SK-N-SH (cell line): ENCODE results near the gene ATAD3B. TPM values are rescaled to one million over a fixed set of nuclear protein-coding genes. Genes with fewer than 3 reads are reported as not detected.

Experiments used
- CTCF ChIA-PET: fragments of 300-600, 350-600 bp; formaldehyde crosslinking; extraction: SDS; loops from one replicate; lab custom pipeline; 2021; lab: Yijun Ruan, JAX
- POLR2A ChIA-PET: fragments of 350-600 bp; sonication (Branson Sonifier 250); formaldehyde crosslinking; extraction: SDS; loops from one replicate; lab custom pipeline; 2020; ENCODE audit warnings: antibody characterized with exemption, inconsistent platforms; lab: Yijun Ruan, JAX
- DNase-seq: peaks from one replicate; pipeline ENCODE4 v3.0.0; 2012
- H2AFZ ChIP-seq: fragments of 200-600 bp; sonication (generic); 2 replicates; pipeline ENCODE4 v1.8.1; 2016; ENCODE audit warnings: antibody characterized with exemption, mild to moderate bottlenecking, low read depth
- H3F3A ChIP-seq: fragments of 200-600 bp; sonication (generic); replicated peaks from 2 replicates; pipeline ENCODE3; 2016; ENCODE audit warnings: antibody characterized with exemption, mild to moderate bottlenecking; ENCODE audit not compliant: insufficient read depth
- H3K27ac ChIP-seq, 2 experiments: fragments of 200-500 bp in 1 of 2; fragments of 200-600 bp in 1 of 2; sonication (Bioruptor generic) in 1 of 2; sonication (generic), shearing (Covaris generic) in 1 of 2; 2 replicates each; pipeline versions ENCODE4 v1.5.1 to v1.6.1; 2014 to 2016; ENCODE audit warnings: low read depth in 2 of 2, inconsistent platforms in 1 of 2, low read length in 1 of 2, mild to moderate bottlenecking in 1 of 2, mixed read lengths in 1 of 2
- H3K27me3 ChIP-seq: fragments of 200-600 bp; sonication (generic), shearing (Covaris generic); 2 replicates; pipeline ENCODE4 v1.6.1; 2016; ENCODE audit warnings: mixed run types; ENCODE audit not compliant: insufficient read depth
- H3K36me3 ChIP-seq, 2 experiments: fragments of 200-500 bp in 1 of 2; fragments of 200-600 bp in 1 of 2; sonication (Bioruptor generic) in 1 of 2; sonication (generic) in 1 of 2; replicated peaks in 1 of 2; 2 replicates each; pipeline versions ENCODE3 to v1.5.1; 2014 to 2016; ENCODE audit warnings: low read length in 1 of 2, mild to moderate bottlenecking in 1 of 2; ENCODE audit not compliant: insufficient read depth in 2 of 2, control insufficient read depth in 1 of 2
- H3K4me1 ChIP-seq, 2 experiments: fragments of 200-500 bp in 1 of 2; fragments of 200-600 bp in 1 of 2; sonication (Bioruptor generic) in 1 of 2; sonication (generic), shearing (Covaris generic) in 1 of 2; 2 replicates each; pipeline versions ENCODE4 v1.5.1 to v1.6.1; 2014 to 2016; ENCODE audit warnings: low read depth in 1 of 2, low read length in 1 of 2, mixed run types in 1 of 2; ENCODE audit not compliant: insufficient read depth in 2 of 2, control insufficient read depth in 1 of 2
- H3K4me2 ChIP-seq: fragments of 200-600 bp; sonication (generic), shearing (Covaris generic); 2 replicates; pipeline ENCODE4 v1.6.1; 2017; ENCODE audit warnings: mixed run types
- H3K4me3 ChIP-seq, 2 experiments: fragments of 200-500 bp in 1 of 2; fragments of 200-600 bp in 1 of 2; sonication (Bioruptor generic) in 1 of 2; sonication (generic), shearing (Covaris generic) in 1 of 2; 2 replicates each; pipeline versions ENCODE4 v1.5.1 to v1.8.1; 2014 to 2016; ENCODE audit warnings: low read depth in 2 of 2, inconsistent platforms in 1 of 2, low read length in 1 of 2, mild to moderate bottlenecking in 1 of 2, mixed read lengths in 1 of 2, moderate library complexity in 1 of 2
- H3K79me2 ChIP-seq: fragments of 200-600 bp; sonication (generic); 2 replicates; pipeline ENCODE4 v1.8.1; 2017; ENCODE audit warnings: mild to moderate bottlenecking; ENCODE audit not compliant: insufficient read depth
- H3K9ac ChIP-seq: fragments of 200-600 bp; sonication (generic); 2 replicates; pipeline ENCODE4 v1.6.1; 2017; ENCODE audit warnings: mixed run types
- H3K9me2 ChIP-seq: fragments of 200-600 bp; sonication (generic); 2 replicates; pipeline ENCODE4 v1.6.1; 2017; ENCODE audit warnings: mixed run types
- H3K9me3 ChIP-seq: fragments of 200-600 bp; sonication (generic); 2 replicates; pipeline ENCODE4 v1.6.1; 2017; ENCODE audit warnings: mixed run types, mild to moderate bottlenecking, moderate library complexity
- H4K20me1 ChIP-seq: fragments of 200-600 bp; sonication (generic); 2 replicates; pipeline ENCODE4 v1.6.1; 2017; ENCODE audit warnings: mild to moderate bottlenecking, mixed run types; ENCODE audit not compliant: insufficient read depth
- CHD2 ChIP-seq: fragments of 150-350 bp; IDR thresholded peaks from 2 replicates; pipeline ENCODE4 v1.6.1; 2018; ENCODE audit warnings: low read length; ENCODE audit not compliant: partially characterized antibody
- ELF1 ChIP-seq: IDR thresholded peaks from 2 replicates; pipeline ENCODE4 v1.4.0; 2012
- FOXJ3 ChIP-seq: sonication (generic); formaldehyde crosslinking; IDR thresholded peaks from 2 replicates; pipeline ENCODE4 v1.5.1; 2020; ENCODE audit warnings: mild to moderate bottlenecking, missing genetic modification reagents
- FOXM1 ChIP-seq: IDR thresholded peaks from 2 replicates; pipeline ENCODE4 v1.4.0; 2012; ENCODE audit warnings: low read depth, mild to moderate bottlenecking
- GATA2 ChIP-seq: sonication (generic); formaldehyde crosslinking; IDR thresholded peaks from 2 replicates; pipeline ENCODE4 v1.5.0; 2020; ENCODE audit warnings: mild to moderate bottlenecking, missing genetic modification reagents
- MEF2A ChIP-seq: IDR thresholded peaks from 2 replicates; pipeline ENCODE4 v1.4.0; 2012; ENCODE audit warnings: low read depth, borderline replicate concordance
- MXI1 ChIP-seq: IDR thresholded peaks from 2 replicates; pipeline ENCODE4 v1.6.1; 2012; ENCODE audit warnings: mild to moderate bottlenecking, low read depth, low read length, improper control_type of control experiment
- RAD21 ChIP-seq: IDR thresholded peaks from 2 replicates; pipeline ENCODE4 v1.6.1; 2012; ENCODE audit warnings: mild to moderate bottlenecking, low read length
- RFX5 ChIP-seq: IDR thresholded peaks from 2 replicates; pipeline ENCODE4 v1.6.1; 2012; ENCODE audit warnings: mild to moderate bottlenecking, improper control_type of control experiment, low read length
- SIN3A ChIP-seq: IDR thresholded peaks from 2 replicates; pipeline ENCODE4 v1.6.1; 2012; ENCODE audit warnings: low read depth, mild to moderate bottlenecking, low read length, moderate library complexity, borderline replicate concordance
- SMC3 ChIP-seq: IDR thresholded peaks from 2 replicates; pipeline ENCODE4 v1.6.1; 2012; ENCODE audit warnings: low read depth, low read length, improper control_type of control experiment
- TCF12 ChIP-seq: IDR thresholded peaks from 2 replicates; pipeline ENCODE4 v1.4.0; 2012
- TEAD4 ChIP-seq: IDR thresholded peaks from 2 replicates; pipeline ENCODE4 v1.4.0; 2012; ENCODE audit warnings: mild to moderate bottlenecking, borderline replicate concordance; ENCODE audit not compliant: insufficient read depth
- YY1 ChIP-seq: IDR thresholded peaks from 2 replicates; pipeline ENCODE4 v1.4.0; 2012; ENCODE audit warnings: low read depth, mild to moderate bottlenecking
- WGBS: methylation state at CpG from one replicate; pipeline ENCODE4 v1.1.6; 2017; ENCODE audit warnings: low lambda C conversion rate; 5-methylcytosine and 5-hydroxymethylcytosine counted together
- polyA plus RNA-seq, 3 experiments: library from polyadenylated mRNA; depleted of rRNA; stranded (reverse); fragments of >200 nt; gene quantifications; 2 replicates each; pipeline ENCODE4 v1.2.3, GENCODE V29; 2012
- TF ChIP-seq, protein P1 (sequence below): IDR thresholded peaks from 2 replicates; pipeline ENCODE4 v1.4.0; 2012; ENCODE audit warnings: low read depth, borderline replicate concordance
- TF ChIP-seq, protein P2 (sequence below): IDR thresholded peaks from 2 replicates; pipeline ENCODE4 v1.4.0; 2012; ENCODE audit warnings: low read depth, borderline replicate concordance
- TF ChIP-seq, protein P3 (sequence below): IDR thresholded peaks from 2 replicates; pipeline ENCODE4 v1.6.1; 2012; ENCODE audit warnings: mild to moderate bottlenecking, low read depth, low read length, moderate library complexity
- TF ChIP-seq, protein P4 (sequence below): fragments of 150-350 bp; IDR thresholded peaks from 2 replicates; pipeline ENCODE4 v1.6.1; 2017; ENCODE audit warnings: antibody characterized with exemption, low read length, low read depth, borderline replicate concordance

Gene ATAD3B
- polyA plus RNA-seq, 1 of the 3 experiments (the other 2 are of a cell fraction) = 71.6 TPM

DNA sequence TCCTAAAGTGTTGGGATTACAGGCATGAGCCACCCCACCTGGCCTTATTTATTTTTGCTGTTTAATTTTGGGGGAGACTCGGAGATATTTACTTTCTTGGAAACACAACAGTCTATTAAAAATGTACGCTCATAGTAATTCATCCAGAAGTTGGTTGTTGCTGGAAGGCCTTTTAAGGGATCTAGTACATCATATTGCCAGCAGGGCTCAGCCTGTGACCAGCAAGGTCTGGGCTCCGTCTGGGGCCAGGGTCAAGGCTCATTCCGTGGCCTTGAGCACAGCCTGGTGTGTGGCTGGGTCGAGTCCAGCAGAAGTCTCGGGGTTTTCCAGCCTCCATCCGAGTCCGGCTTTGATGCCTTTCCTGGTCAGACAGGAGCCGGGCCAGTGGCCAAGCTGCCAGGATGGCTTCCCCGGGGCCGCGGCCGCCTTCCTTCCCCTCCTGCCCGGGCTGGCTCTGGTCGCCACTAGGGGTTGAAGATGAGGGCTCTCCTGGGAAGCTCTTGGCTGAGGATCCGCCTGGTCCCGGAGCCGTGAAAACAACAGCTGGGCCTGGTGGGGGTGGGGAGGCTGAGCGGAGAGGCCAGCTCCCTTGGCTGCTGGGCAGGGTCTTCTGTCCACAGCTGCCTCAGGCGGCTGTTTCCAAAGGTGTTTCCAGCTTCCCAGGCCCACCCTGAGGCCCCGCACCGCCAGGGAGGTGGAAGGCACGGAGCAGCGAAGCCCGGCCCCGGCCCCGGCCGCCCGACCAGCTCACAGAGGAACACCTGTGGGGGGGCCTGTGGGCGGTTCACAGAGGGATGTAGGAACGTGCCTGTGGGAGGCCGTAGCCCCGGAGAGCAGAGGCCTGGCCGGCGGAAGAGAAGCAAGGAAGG, 41.2 kb upstream of the ATAD3B start:
- WGBS = 88% methylated on average over 14 of the region's 35 CpGs
- H3K9ac ChIP-seq = no peak overlapping the region
- H3K4me3 ChIP-seq = no peak overlapping the region
- H3K9me2 ChIP-seq = no peaks in the 10 kb centered on the region
- POLR2A ChIA-PET = no interaction called here
- H3K27me3 ChIP-seq = no peaks in the 10 kb centered on the region
- H3K36me3 ChIP-seq = no peaks in the 10 kb centered on the region
- no peaks in the 10 kb centered on the region for H4K20me1 ChIP-seq
- no peak for TF ChIP-seq MXI1
- TF ChIP-seq RAD21 = peak; percentile 2; the same call in 1 of the 2 replicates
- peaks cover 0 to 20% of the 10 kb centered on the region in 2 experiments; a peak in 1 of 4 replicates for H3K4me1 ChIP-seq
- peak overlapping the region in 1 of 2 experiments; percentile 3; a peak in 1 of 4 replicates for H3K27ac ChIP-seq
- no peak overlapping the region for H2AFZ ChIP-seq
- H3F3A ChIP-seq = peaks cover 3% of the 10 kb centered on the region
- CTCF ChIA-PET = interaction anchor here (2.1 kb wide), 1 partner anchor 10 kb away, joined by 6 read pairs; no protein-coding TSS in a partner anchor
- H3K79me2 ChIP-seq = no peaks in the 10 kb centered on the region
- DNase-seq = peak; percentile 69
- H3K9me3 ChIP-seq = no peaks in the 10 kb centered on the region
- no peak overlapping the region for H3K4me2 ChIP-seq

DNA sequence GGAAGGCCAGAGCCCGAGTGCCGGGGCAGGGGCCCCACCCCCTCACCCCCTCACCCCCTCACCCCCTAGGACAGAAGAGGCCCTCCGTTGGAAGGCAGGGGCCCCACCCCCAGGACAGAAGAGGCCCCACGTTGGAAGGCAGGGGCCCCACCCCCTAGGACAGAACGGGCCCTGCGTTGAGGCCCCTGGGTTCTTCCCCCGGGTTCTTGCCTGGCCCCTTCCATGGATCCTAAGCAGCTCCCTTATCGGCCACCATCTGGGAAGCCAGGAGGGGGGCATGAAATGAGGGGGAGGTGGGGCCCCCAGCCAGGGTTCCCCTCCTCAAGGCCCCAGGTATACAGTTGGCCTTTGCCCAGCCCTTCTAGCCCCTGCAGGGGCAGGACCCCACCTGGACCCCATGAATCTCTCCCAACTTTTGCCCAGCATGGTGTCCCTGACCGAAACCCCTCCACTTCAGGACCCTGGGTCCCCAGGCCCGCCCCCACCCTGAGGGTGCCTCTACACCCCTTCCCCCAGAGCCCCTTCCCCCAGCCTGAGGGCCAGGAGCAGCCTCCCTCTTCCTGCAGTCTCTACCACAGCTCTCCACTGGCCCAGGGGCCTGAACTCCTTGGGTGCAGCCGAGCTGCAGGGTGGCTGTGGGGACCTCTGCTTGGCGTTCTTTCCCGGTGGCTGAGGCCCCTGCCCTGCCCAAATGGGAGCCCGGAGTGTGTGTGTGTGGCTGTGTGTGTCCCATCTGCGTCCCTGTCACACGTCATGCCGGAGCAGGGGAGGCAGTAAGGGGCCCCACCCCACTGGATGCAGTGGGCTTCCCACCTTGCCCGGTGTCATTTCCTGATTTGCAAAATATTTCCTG, 40.3 kb upstream of the ATAD3B start:
- no peaks in the 10 kb centered on the region for H3K79me2 ChIP-seq
- no peak overlapping the region for H3K4me2 ChIP-seq
- no peaks in the 10 kb centered on the region for H3K27me3 ChIP-seq
- H3K4me1 ChIP-seq = peaks cover 0 to 25% of the 10 kb centered on the region in 2 experiments; a peak in 1 of 4 replicates
- 86% methylated on average over 4 of the region's 18 CpGs for WGBS
- H3K9me3 ChIP-seq = no peaks in the 10 kb centered on the region
- CTCF ChIA-PET = interaction anchor here (2.1 kb wide), 1 partner anchor 9 kb away, joined by 6 read pairs; no protein-coding TSS in a partner anchor
- H3F3A ChIP-seq = peaks cover 3% of the 10 kb centered on the region
- no peak overlapping the region for H3K9ac ChIP-seq
- H2AFZ ChIP-seq = no peak overlapping the region
- no peak overlapping the region for H3K4me3 ChIP-seq
- H3K36me3 ChIP-seq = no peaks in the 10 kb centered on the region
- no peak for DNase-seq
- no peaks in the 10 kb centered on the region for H4K20me1 ChIP-seq
- H3K9me2 ChIP-seq = no peaks in the 10 kb centered on the region
- POLR2A ChIA-PET = no interaction called here
- H3K27ac ChIP-seq = no peak overlapping the region; a peak in 1 of 4 replicates
- no peak for TF ChIP-seq GATA2
- no peak for TF ChIP-seq FOXM1
- TF ChIP-seq YY1 = no peak
- TF ChIP-seq TEAD4 = no peak
- TF ChIP-seq, protein P1, sequence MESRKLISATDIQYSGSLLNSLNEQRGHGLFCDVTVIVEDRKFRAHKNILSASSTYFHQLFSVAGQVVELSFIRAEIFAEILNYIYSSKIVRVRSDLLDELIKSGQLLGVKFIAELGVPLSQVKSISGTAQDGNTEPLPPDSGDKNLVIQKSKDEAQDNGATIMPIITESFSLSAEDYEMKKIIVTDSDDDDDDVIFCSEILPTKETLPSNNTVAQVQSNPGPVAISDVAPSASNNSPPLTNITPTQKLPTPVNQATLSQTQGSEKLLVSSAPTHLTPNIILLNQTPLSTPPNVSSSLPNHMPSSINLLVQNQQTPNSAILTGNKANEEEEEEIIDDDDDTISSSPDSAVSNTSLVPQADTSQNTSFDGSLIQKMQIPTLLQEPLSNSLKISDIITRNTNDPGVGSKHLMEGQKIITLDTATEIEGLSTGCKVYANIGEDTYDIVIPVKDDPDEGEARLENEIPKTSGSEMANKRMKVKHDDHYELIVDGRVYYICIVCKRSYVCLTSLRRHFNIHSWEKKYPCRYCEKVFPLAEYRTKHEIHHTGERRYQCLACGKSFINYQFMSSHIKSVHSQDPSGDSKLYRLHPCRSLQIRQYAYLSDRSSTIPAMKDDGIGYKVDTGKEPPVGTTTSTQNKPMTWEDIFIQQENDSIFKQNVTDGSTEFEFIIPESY = no peak
- TF ChIP-seq FOXJ3 (CRISPR knock-in tag) = no peak
- TF ChIP-seq SMC3 = no peak
- TF ChIP-seq RFX5 = no peak
- TF ChIP-seq, protein P2, sequence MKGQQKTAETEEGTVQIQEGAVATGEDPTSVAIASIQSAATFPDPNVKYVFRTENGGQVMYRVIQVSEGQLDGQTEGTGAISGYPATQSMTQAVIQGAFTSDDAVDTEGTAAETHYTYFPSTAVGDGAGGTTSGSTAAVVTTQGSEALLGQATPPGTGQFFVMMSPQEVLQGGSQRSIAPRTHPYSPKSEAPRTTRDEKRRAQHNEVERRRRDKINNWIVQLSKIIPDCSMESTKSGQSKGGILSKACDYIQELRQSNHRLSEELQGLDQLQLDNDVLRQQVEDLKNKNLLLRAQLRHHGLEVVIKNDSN = no peak
- TF ChIP-seq, protein P3, sequence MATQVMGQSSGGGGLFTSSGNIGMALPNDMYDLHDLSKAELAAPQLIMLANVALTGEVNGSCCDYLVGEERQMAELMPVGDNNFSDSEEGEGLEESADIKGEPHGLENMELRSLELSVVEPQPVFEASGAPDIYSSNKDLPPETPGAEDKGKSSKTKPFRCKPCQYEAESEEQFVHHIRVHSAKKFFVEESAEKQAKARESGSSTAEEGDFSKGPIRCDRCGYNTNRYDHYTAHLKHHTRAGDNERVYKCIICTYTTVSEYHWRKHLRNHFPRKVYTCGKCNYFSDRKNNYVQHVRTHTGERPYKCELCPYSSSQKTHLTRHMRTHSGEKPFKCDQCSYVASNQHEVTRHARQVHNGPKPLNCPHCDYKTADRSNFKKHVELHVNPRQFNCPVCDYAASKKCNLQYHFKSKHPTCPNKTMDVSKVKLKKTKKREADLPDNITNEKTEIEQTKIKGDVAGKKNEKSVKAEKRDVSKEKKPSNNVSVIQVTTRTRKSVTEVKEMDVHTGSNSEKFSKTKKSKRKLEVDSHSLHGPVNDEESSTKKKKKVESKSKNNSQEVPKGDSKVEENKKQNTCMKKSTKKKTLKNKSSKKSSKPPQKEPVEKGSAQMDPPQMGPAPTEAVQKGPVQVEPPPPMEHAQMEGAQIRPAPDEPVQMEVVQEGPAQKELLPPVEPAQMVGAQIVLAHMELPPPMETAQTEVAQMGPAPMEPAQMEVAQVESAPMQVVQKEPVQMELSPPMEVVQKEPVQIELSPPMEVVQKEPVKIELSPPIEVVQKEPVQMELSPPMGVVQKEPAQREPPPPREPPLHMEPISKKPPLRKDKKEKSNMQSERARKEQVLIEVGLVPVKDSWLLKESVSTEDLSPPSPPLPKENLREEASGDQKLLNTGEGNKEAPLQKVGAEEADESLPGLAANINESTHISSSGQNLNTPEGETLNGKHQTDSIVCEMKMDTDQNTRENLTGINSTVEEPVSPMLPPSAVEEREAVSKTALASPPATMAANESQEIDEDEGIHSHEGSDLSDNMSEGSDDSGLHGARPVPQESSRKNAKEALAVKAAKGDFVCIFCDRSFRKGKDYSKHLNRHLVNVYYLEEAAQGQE = no peak
- TF ChIP-seq CHD2 = no peak
- TF ChIP-seq MEF2A = no peak
- TF ChIP-seq, protein P4, sequence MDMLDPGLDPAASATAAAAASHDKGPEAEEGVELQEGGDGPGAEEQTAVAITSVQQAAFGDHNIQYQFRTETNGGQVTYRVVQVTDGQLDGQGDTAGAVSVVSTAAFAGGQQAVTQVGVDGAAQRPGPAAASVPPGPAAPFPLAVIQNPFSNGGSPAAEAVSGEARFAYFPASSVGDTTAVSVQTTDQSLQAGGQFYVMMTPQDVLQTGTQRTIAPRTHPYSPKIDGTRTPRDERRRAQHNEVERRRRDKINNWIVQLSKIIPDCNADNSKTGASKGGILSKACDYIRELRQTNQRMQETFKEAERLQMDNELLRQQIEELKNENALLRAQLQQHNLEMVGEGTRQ = no peak
- no peak for TF ChIP-seq ELF1
- no peak for TF ChIP-seq SIN3A
- TF ChIP-seq TCF12 = no peak
